Lung (tissue), 12 donors: ENCODE results near the gene PDE4B. TPM values are rescaled to one million over a fixed set of nuclear protein-coding genes. Genes with fewer than 3 reads are reported as not detected.

Source experiments
- ATAC-seq: fragments of 200-7000 bp; cut with Tn5 transposase; one replicate; pipeline ENCODE4 v1.9.1; 2020; ENCODE audit warnings: moderate number of reproducible peaks; ENCODE audit not compliant: insufficient read depth, low FRiP score
- DNase-seq, 3 donors: peaks; one replicate each; pipeline ENCODE4 v3.0.0-alpha.2; 2013 to 2017
- H3K27ac ChIP-seq, 2 donors: one replicate each; pipeline ENCODE4 v1.5.1; 2013; ENCODE audit warnings: mild to moderate bottlenecking in 2 of 2, moderate library complexity in 2 of 2, control low read depth in 1 of 2, inconsistent platforms in 1 of 2, low read depth in 1 of 2, low read length in 1 of 2
- H3K27me3 ChIP-seq, 3 donors: one replicate each; pipeline ENCODE4 v1.5.1; 2013; ENCODE audit warnings: low read length in 2 of 3; ENCODE audit not compliant: control insufficient read depth in 3 of 3, insufficient read depth in 3 of 3
- H3K36me3 ChIP-seq, 4 donors: one replicate each; pipeline ENCODE4 v1.5.1; 2013; ENCODE audit warnings: low read length in 4 of 4, mild to moderate bottlenecking in 1 of 4, moderate library complexity in 1 of 4; ENCODE audit not compliant: control insufficient read depth in 4 of 4, insufficient read depth in 4 of 4
- H3K4me1 ChIP-seq, 5 donors: one replicate each; pipeline ENCODE4 v1.5.1; 2013; ENCODE audit warnings: low read length in 5 of 5, mild to moderate bottlenecking in 2 of 5, moderate library complexity in 1 of 5; ENCODE audit not compliant: control insufficient read depth in 5 of 5, insufficient read depth in 5 of 5
- H3K4me3 ChIP-seq: one replicate; pipeline ENCODE4 v1.5.1; 2013; ENCODE audit warnings: mild to moderate bottlenecking, control low read depth, moderate library complexity
- H3K9ac ChIP-seq, 2 donors: one replicate each; pipeline ENCODE4 v1.5.1; 2013; ENCODE audit warnings: low read length in 2 of 2, control low read depth in 1 of 2; ENCODE audit not compliant: insufficient read depth in 1 of 2
- H3K9me3 ChIP-seq, 4 donors: one replicate each; pipeline ENCODE4 v1.5.1; 2013; ENCODE audit warnings: low read length in 3 of 4, mild to moderate bottlenecking in 1 of 4, moderate library complexity in 1 of 4; ENCODE audit not compliant: control insufficient read depth in 4 of 4, insufficient read depth in 3 of 4
- WGBS, 2 donors: extraction: QIAGEN DNeasy Blood & Tissue Kit; methylation state at CpG; one replicate each; pipeline ENCODE4 v1.1.7; 2013; 5-methylcytosine and 5-hydroxymethylcytosine counted together
- polyA plus RNA-seq, 2 donors: library from polyadenylated mRNA; stranded (reverse); fragments of 200-250 nt; gene quantifications; one replicate each; pipeline ENCODE4 v1.2.1, GENCODE V29; 2013
- total RNA-seq, 2 donors: library from RNA; depleted of rRNA in 1 of 2; stranded (reverse); fragments of >200 nt in 1 of 2; gene quantifications; one replicate each; pipeline ENCODE4 v1.2.1, GENCODE V29; 2014 to 2021
- TF ChIP-seq, protein P1 (sequence below): IDR thresholded peaks from 2 replicates; pipeline ENCODE4 v1.5.1; 2012; ENCODE audit warnings: mild to moderate bottlenecking; ENCODE audit errors: control extremely low read depth, extremely low read depth
- donor health status: control.
- donor health status: control.
- donor health status: Bipolar disorder and iron deficiency.
- donor health status: healthy.
- donor health status: DM: yes; HTN: yes; CAD: no.

PDE4B gene
- total and polyA plus RNA-seq, 4 donors = 4.0 to 96.2 (median 20.2) TPM

DNA sequence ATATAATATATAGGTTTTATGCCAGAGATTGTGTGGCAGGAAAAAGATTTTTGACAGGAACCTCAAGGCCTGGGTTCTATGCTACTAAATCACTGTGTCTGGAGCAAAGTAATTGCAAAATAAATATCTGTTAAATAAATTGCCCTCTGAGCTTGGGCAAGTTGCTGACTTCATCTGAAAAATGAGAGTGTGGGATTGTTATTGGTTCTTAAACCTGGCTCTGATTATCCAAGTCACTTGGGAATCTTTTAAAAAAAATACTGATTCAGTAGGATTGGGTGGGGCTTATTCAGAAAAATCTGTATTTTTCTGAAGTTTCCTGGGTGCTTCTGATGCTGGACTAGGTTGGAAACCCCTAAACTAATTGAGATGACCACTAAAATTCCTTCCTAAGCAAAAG, 567.1 kb downstream of the PDE4B start:
- Histone ChIP-seq H3K36me3 (peaks cover 10 to 34% (median 13%) of the 10 kb centered on the region in 4 donors), H3K4me1 (peaks cover 0 to 29% (median 7%) of the 10 kb centered on the region in 5 donors), H3K9ac (no peak overlapping the region), H3K4me3 (no peak overlapping the region), H3K9me3 (no peaks in the 10 kb centered on the region), H3K27me3 (no peaks in the 10 kb centered on the region), H3K27ac (no peak overlapping the region)
- ATAC-seq = no peak
- no peak for DNase-seq
- TF ChIP-seq, protein P1, sequence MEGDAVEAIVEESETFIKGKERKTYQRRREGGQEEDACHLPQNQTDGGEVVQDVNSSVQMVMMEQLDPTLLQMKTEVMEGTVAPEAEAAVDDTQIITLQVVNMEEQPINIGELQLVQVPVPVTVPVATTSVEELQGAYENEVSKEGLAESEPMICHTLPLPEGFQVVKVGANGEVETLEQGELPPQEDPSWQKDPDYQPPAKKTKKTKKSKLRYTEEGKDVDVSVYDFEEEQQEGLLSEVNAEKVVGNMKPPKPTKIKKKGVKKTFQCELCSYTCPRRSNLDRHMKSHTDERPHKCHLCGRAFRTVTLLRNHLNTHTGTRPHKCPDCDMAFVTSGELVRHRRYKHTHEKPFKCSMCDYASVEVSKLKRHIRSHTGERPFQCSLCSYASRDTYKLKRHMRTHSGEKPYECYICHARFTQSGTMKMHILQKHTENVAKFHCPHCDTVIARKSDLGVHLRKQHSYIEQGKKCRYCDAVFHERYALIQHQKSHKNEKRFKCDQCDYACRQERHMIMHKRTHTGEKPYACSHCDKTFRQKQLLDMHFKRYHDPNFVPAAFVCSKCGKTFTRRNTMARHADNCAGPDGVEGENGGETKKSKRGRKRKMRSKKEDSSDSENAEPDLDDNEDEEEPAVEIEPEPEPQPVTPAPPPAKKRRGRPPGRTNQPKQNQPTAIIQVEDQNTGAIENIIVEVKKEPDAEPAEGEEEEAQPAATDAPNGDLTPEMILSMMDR = no peak

DNA sequence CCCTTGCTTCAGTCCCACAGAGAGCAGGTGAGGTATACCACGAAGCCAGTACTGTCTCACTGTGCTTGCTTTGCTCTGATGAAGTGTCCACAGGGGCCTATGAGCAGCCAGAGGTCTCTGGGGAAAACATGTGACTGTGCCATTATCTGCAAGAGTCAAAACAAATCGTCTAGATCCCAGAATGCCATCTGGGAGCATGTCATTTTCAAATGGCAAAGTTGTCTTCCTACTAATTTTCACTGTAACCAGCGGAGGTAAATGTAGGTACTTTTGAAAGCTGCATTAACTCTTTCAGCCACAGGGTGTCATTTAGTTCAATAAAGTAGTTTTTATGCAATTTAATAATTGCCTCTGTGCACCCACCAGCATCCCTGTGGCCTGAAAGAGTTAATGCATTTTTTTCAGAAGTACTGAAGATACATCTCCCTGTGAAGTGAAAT, 567.6 kb downstream of the PDE4B start:
- WGBS, 2 donors = 56 to 62% methylated on average over 3 of the region's 3 CpGs
- Histone ChIP-seq H3K27me3 (no peaks in the 10 kb centered on the region), H3K9me3 (no peaks in the 10 kb centered on the region), H3K4me3 (no peak overlapping the region), H3K27ac (no peak overlapping the region), H3K36me3 (peaks cover 10 to 36% (median 14%) of the 10 kb centered on the region in 4 donors), H3K4me1 (peaks cover 0 to 29% (median 7%) of the 10 kb centered on the region in 5 donors), H3K9ac (no peak overlapping the region)
- DNase-seq (no peak), ATAC-seq (no peak)
- TF ChIP-seq, protein P1 = no peak

DNA sequence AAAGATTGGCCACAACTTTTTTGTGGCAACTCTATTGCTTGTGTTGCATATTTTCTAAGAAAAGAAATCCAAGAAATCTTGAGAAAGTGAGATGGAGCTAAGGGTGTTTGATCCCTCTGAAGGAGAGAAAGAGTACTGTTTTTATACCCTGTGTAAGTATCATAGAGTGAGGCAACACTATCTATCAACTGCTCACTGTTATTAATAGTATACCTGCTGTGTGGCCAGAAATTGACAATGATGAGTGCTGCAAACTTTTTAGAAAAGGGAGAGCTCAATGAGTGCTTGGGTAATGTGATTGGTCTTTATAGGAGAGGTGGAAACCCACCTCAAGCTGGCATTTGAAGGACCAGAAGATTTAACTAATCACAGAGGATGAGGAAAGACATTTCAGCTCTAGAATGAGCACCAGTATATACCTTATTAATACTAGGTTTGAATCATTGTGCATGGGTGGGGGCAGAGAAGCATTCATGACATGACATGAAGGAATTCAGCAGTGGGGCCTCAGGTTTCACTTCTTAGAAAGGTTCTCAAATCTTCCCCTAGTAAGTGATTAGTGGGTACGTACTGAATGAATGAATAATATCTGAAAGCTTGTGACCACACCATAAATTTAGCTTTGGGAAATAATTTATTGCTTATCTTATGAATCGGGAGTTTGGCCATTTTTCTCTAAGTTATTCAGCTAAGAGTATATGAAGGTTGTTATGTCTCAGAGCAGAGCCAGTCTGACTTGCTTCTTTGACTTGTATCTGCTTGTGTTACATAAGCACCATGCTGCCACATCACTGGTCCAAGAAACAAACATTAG, 572.1 kb downstream of the PDE4B start:
- Histone ChIP-seq H3K4me1 (peaks cover 0 to 17% (median 0%) of the 10 kb centered on the region in 5 donors), H3K9ac (no peak overlapping the region), H3K9me3 (no peaks in the 10 kb centered on the region), H3K36me3 (peaks cover 18 to 54% (median 26%) of the 10 kb centered on the region in 4 donors), H3K4me3 (no peak overlapping the region), H3K27ac (no peak overlapping the region), H3K27me3 (no peaks in the 10 kb centered on the region)
- 86 to 89% methylated on average over 2 of the region's 2 CpGs for WGBS, 2 donors
- ATAC-seq = no peak
- no peak for DNase-seq
- TF ChIP-seq, protein P1 = no peak
